Measurements from ENCODE around the gene BLOC1S5.
"Not testable (repeated sequence)": the region's sequence is repeated elsewhere in the genome, so short reads cannot be mapped to it uniquely, and the experiment has no call there.

BLOC1S5 gene

GRCh38 chr6:7993952-7994351 lies 70.2 kb downstream of the BLOC1S5 start:
- DNase-seq (ENCODE audit: low read depth in 3 of 3) = no peak

GRCh38 chr6:7993399-7993798 lies 70.8 kb downstream of the BLOC1S5 start:
- DNase-seq (ENCODE audit: low read depth in 3 of 3) = no peak

GRCh38 chr6:7992002-7992815 lies 72.0 kb downstream of the BLOC1S5 start:
- no peak for DNase-seq (ENCODE audit: low read depth in 3 of 3)

DNA sequence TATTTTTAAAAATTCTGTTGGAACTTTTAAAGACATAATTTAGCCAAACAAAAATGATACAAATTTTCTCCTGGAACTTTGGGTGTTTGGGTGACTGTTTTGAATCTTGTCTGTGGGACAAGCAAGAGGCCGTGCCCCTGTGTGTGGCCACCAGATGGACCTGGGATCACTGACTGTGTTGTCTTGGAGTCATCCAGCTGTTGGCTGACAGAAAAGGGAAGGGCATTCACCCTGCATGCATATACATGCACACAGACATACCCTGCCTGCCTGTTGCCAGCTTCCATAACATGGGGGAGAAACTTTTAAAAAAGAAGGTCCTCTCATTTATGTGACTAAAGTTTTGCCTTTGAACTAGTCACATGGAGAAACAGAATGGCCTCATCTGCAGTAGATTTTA lies 72.7 kb downstream of the BLOC1S5 start:
- DNase-seq (ENCODE audit: low read depth in 3 of 3) = no peak

DNA sequence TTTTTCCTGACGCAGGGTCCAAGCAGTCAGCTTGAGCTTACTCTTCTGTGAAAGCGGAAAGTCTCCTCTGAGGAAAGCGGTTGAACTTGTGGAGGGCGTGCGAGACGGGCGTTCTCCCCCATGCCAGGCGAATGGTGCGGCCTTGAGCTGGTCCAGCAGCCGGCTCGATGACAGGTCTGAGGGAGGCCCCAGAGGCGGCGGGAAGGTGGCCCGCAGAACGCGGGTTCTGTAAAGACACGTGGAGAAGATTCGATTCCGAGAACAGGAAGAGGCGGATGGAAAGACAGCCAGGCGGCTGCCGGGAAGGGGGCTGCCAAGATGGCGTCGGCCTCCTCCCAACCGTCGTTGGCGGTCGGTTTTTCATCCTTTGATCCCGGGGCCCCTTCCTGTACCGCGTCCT lies 78.0 kb downstream of the BLOC1S5 start:
- no peak for DNase-seq (ENCODE audit: low read depth in 3 of 3)

- DNase-seq (ENCODE audit: low read depth in 3 of 3) = not testable (repeated sequence)
Observed at GRCh38 chr6:7983967-7984366, 80.2 kb downstream of the BLOC1S5 start.

DNA sequence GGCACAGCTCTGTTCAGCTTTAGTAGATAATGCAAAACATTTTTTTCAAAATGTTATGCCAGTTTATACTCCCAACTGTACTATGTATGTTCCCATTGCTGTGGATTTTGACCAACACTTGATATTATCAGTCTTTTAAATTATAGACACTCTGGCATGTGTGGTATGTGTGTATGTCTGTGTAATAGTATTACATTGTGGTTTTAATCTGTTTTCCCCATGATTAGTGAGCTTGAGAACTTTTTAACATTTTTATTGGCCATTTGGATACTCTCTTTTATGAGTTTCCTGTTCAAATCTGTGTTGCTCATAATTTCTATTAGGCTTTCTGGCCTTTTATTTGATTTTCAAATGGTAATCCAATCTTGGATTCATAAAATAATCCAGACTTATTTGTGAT lies 84.4 kb downstream of the BLOC1S5 start:
- DNase-seq (ENCODE audit: low read depth in 3 of 3) = no peak

- no peak for DNase-seq (ENCODE audit: low read depth in 3 of 3)
Observed at GRCh38 chr6:7978736-7979135, 85.5 kb downstream of the BLOC1S5 start.

- no peak for DNase-seq (ENCODE audit: low read depth in 3 of 3)
Observed at GRCh38 chr6:7976485-7977056, 87.6 kb downstream of the BLOC1S5 start.

DNA sequence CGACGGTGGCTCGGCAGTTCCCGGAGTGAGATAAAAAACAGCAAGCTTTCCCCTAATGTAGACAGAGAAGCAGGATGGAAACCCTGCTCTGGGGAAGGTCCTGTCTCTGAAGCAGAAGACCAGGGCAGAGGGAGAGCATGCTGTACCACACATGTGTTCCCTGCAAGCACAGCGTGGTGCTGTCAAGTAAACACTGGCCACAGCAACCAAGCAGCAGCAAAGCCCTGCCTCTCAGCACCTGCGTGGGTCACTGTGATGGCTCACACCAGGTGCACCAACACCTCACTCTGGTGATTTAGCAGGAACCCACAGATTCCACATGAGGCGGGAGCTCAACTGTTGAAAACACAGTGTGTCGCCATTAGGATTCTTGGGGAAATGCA lies 88.4 kb downstream of the BLOC1S5 start:
- DNase-seq (ENCODE audit: low read depth in 3 of 3) = no peak

GRCh38 chr6:7974938-7975763 lies 89.0 kb downstream of the BLOC1S5 start:
- DNase-seq (ENCODE audit: low read depth in 3 of 3) = no peak

DNA sequence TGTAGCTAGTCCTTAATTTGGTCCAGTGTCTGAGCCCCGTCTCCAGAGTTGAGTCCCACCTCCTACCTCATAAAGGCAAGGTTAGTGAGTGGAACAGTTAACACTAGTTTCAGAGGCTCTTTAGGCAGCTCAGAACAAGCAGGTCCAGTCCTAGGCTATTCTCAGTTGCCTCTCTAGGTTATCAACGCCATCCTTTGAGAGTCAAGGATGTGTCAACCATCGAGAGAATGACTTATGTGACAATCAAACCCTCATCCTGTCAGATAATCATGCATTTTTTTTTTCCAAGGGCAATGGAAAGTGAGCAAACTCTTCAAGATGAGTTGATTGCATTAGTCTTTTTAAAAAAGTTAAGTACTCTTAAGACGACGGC lies 89.6 kb downstream of the BLOC1S5 start:
- DNase-seq (ENCODE audit: low read depth in 3 of 3) = no peak

DNA sequence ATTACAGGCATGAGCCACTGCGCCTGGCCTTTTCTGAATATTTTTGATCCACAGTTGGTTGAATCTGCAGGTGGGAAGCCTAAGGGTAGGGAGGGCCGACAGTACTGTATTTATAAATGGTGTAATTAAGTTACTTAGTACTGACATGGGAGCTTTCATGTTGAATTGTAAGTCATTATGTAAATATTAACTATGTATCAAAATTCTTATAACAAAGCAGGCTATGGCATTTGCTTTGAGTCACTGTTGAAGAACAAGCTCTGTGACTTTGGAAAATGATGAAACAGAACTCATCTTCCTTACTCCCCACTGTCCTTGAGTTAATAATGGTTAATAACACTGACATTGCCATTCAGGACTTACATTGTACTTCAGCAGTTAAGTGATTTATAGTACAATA lies 90.6 kb downstream of the BLOC1S5 start:
- DNase-seq (ENCODE audit: low read depth in 3 of 3) = no peak

- no peak for DNase-seq (ENCODE audit: low read depth in 3 of 3)
Observed at GRCh38 chr6:7971499-7971898, 92.7 kb downstream of the BLOC1S5 start.

GRCh38 chr6:7970616-7971015 lies 93.6 kb downstream of the BLOC1S5 start:
- DNase-seq (ENCODE audit: low read depth in 3 of 3) = no peak

Data from stimulated activated CD4-positive, alpha-beta T cell treated with anti-CD3 and anti-CD28 coated beads, TNF-alpha, amount 100 ng/mL, for 48 hours (primary cell).